B cell (primary cell): ENCODE data around the gene POLR3B.

ENCODE experiments used
- CTCF ChIP-seq: fragments of 200-600 bp; IDR thresholded peaks from one replicate; pipeline ENCODE4 v1.8.0; 2022; ENCODE audit warnings: antibody characterized with exemption, mild to moderate bottlenecking
- EZH2 ChIP-seq: IDR thresholded peaks from 2 replicates; pipeline ENCODE4 v1.6.1; 2012; ENCODE audit warnings: borderline replicate concordance, low read depth, mild to moderate bottlenecking, moderate library complexity, low read length; ENCODE audit not compliant: insufficient read depth, poor library complexity, severe bottlenecking

- TF ChIP-seq CTCF (no peak), EZH2 (no peak)
Measured at GRCh38 chr12:106360400-106360994, 2.9 kb downstream of the POLR3B start.
